GM06990 (cell line): ENCODE results near the gene LPP.

Source experiments
- DNase-seq: peaks from one replicate; pipeline ENCODE4 v3.0.0-alpha.2; 2011; ENCODE audit not compliant: insufficient read length; ENCODE audit errors: extremely low read depth
- H3K27me3 ChIP-seq: replicated peaks from 2 replicates; pipeline ENCODE4 v1.6.0; 2011; ENCODE audit warnings: low read length; ENCODE audit not compliant: control insufficient read depth, insufficient read depth
- H3K36me3 ChIP-seq: 2 replicates; pipeline ENCODE4 v1.5.1; 2011; ENCODE audit warnings: low read length; ENCODE audit not compliant: control insufficient read depth, insufficient read depth
- H3K4me3 ChIP-seq: replicated peaks from 2 replicates; pipeline ENCODE4 v1.5.1; 2011; ENCODE audit warnings: low read depth, mild to moderate bottlenecking, control low read depth, low read length
- TF ChIP-seq, protein P1 (sequence below): IDR thresholded peaks from 2 replicates; pipeline ENCODE4 v1.5.1; 2011; ENCODE audit warnings: low read length, control low read depth, mild to moderate bottlenecking, inconsistent platforms; ENCODE audit not compliant: insufficient read depth, poor library complexity, severe bottlenecking

Gene LPP

DNA sequence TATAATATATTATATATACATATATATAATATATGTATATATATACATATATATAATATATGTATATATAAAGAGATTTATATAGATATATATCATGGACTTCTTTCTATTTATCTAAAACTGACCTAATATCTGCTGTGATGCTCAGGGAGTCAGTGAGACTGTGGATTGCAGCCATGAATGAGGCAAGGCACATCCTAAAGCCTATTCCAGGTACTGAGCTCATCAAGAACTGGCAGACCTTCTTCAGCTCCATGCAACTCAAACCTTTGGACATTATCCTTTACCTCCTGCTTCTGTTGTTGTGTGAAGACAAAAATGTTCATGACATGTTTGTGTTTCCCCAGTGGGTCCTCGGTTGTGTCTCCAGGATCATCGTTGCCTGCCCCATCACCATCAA is 7.7 kb upstream of the LPP start:
- Histone ChIP-seq H3K27me3 (no peaks in the 10 kb centered on the region), H3K36me3 (no peaks in the 10 kb centered on the region), H3K4me3 (no peak overlapping the region)
- TF ChIP-seq, protein P1, sequence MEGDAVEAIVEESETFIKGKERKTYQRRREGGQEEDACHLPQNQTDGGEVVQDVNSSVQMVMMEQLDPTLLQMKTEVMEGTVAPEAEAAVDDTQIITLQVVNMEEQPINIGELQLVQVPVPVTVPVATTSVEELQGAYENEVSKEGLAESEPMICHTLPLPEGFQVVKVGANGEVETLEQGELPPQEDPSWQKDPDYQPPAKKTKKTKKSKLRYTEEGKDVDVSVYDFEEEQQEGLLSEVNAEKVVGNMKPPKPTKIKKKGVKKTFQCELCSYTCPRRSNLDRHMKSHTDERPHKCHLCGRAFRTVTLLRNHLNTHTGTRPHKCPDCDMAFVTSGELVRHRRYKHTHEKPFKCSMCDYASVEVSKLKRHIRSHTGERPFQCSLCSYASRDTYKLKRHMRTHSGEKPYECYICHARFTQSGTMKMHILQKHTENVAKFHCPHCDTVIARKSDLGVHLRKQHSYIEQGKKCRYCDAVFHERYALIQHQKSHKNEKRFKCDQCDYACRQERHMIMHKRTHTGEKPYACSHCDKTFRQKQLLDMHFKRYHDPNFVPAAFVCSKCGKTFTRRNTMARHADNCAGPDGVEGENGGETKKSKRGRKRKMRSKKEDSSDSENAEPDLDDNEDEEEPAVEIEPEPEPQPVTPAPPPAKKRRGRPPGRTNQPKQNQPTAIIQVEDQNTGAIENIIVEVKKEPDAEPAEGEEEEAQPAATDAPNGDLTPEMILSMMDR = no peak
- DNase-seq = no peak

- no peaks in the 10 kb centered on the region for H3K36me3 ChIP-seq
Measured at GRCh38 chr3:188147782-188148181, 6.2 kb upstream of the LPP start.

DNA sequence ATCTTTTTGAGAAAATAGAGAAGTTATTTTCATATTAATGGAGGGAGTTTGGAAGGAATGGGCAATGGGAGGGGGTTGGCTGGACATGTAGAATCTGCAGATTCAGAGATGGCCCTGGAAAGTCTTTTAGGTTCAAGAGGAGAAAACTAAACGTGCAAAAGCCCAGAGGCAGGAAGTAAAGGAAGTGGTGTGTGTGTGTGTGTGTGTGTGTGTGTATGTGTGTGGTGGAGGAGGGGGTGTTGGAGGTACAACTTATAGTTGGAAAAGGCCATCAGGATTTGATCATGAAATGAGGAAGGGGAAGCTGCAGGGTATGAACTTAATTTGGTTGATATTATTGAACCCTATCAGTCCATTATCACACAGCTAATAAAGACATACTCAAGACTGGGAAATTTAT is 5.6 kb upstream of the LPP start:
- TF ChIP-seq, protein P1 = no peak
- H3K27me3 ChIP-seq = no peaks in the 10 kb centered on the region; the same call in 1 of the 2 replicates
- DNase-seq = no peak
- no peak overlapping the region for H3K4me3 ChIP-seq
- no peaks in the 10 kb centered on the region for H3K36me3 ChIP-seq

More at GRCh38 chr3:188147782-188148181, 6.2 kb upstream of the LPP start:
- DNase-seq = no peak
- Histone ChIP-seq H3K27me3 (no peaks in the 10 kb centered on the region; the same call in 1 of the 2 replicates), H3K4me3 (no peak overlapping the region)
- TF ChIP-seq, protein P1 = no peak

GRCh38 chr3:188149587-188149986 is 4.4 kb upstream of the LPP start:
- no peaks in the 10 kb centered on the region; the same call in 1 of the 2 replicates for H3K27me3 ChIP-seq
- no peaks in the 10 kb centered on the region for H3K36me3 ChIP-seq
- TF ChIP-seq, protein P1 = no peak
- H3K4me3 ChIP-seq = no peak overlapping the region
- no peak for DNase-seq

- Histone ChIP-seq H3K4me3 (no peak overlapping the region), H3K27me3 (no peaks in the 10 kb centered on the region; the same call in 1 of the 2 replicates), H3K36me3 (no peaks in the 10 kb centered on the region)
- DNase-seq = no peak
- TF ChIP-seq, protein P1 = no peak
Measured at GRCh38 chr3:188150982-188151381, 3.0 kb upstream of the LPP start.

DNA sequence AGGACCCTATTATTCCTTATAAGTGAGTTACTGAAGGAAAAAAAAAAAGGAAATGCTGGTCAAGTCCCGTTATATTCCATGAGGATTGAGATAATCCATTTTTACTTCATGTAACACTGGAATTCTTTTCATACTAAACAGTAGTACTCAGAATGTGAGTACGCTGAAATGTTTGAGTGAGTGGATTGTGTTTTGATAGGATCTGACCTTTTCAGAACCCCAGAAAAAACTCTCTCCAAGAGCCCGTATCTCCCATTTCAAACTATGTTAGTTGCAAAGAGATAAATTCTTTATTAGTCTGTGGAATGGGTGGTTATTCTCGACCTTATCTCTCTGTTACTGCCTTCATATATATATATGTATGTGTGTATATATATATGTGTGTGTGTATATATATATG is 2.5 kb upstream of the LPP start:
- no peaks in the 10 kb centered on the region; the same call in 1 of the 2 replicates for H3K27me3 ChIP-seq
- no peak for DNase-seq
- no peak overlapping the region for H3K4me3 ChIP-seq
- no peaks in the 10 kb centered on the region for H3K36me3 ChIP-seq
- TF ChIP-seq, protein P1 = no peak
